ENCODE measurements around the gene ADPRS.
A peak's percentile ranks its signal among the peaks of the same experiment; 100 is the strongest.

The ADPRS gene

GRCh38 chr1:36132029-36132428, 43.3 kb downstream of the ADPRS start:
- H3K4me3 ChIP-seq (ENCODE audit: low read length) = no peak overlapping the region
- no peak for DNase-seq (ENCODE audit: low read depth)
- TF ChIP-seq, protein P1, sequence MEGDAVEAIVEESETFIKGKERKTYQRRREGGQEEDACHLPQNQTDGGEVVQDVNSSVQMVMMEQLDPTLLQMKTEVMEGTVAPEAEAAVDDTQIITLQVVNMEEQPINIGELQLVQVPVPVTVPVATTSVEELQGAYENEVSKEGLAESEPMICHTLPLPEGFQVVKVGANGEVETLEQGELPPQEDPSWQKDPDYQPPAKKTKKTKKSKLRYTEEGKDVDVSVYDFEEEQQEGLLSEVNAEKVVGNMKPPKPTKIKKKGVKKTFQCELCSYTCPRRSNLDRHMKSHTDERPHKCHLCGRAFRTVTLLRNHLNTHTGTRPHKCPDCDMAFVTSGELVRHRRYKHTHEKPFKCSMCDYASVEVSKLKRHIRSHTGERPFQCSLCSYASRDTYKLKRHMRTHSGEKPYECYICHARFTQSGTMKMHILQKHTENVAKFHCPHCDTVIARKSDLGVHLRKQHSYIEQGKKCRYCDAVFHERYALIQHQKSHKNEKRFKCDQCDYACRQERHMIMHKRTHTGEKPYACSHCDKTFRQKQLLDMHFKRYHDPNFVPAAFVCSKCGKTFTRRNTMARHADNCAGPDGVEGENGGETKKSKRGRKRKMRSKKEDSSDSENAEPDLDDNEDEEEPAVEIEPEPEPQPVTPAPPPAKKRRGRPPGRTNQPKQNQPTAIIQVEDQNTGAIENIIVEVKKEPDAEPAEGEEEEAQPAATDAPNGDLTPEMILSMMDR (IDR thresholded peaks at IDR 0.05; ENCODE audit: insufficient read depth, low read depth, low read length, missing control alignments) = no peak

DNA sequence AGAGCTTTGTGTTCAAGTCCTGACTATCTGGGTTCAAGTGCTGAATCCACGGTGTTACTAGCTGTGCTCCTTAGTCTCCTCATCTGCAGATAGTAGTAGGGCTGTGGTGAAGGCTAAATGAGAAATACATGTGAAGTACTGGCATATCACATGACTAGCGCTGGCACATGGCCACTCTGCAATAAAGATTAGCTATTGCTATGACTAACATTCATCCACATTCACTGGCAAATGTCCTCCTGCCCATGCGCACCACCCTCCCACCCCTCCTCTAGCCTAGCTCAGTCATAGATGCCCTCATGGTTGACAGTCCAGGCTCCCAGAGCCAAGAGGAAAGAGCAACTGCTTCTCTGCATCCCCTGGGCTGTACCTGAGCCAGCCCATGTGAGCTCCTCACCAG, 44.8 kb downstream of the ADPRS start:
- no peak overlapping the region for H3K4me3 ChIP-seq (ENCODE audit: low read length)
- peak; percentile 85 for DNase-seq (ENCODE audit: low read depth)
- TF ChIP-seq, protein P1 (IDR thresholded peaks at IDR 0.05; ENCODE audit: insufficient read depth, low read depth, low read length, missing control alignments) = no peak

DNA sequence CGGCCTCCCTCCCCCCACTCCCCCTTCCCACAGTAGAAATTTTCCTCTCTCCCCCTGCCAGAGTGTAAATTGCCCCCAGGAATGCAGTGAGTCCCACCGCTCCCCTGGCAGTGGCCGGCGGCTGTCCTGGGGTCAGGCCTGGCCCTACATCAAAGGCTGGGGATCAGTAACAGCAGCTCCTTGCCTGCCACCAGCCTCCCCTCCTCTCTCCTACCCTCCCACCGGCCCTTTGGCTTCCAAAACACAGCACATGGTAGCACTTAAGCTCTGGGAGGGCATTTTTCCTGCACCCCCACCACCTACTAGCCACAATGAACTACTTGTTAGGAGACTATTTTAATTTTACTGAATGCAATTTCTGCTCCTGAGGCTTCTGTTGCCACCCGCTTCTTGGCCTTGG, 45.3 kb downstream of the ADPRS start:
- H3K4me3 ChIP-seq (ENCODE audit: low read length) = no peak overlapping the region
- DNase-seq (ENCODE audit: low read depth) = no peak

GRCh38 chr1:36134505-36135329, 46.0 kb downstream of the ADPRS start:
- H3K4me3 ChIP-seq (ENCODE audit: low read length) = no peak overlapping the region
- TF ChIP-seq, protein P1 (IDR thresholded peaks at IDR 0.05; ENCODE audit: insufficient read depth, low read depth, low read length, missing control alignments) = peak; percentile 36
- DNase-seq (ENCODE audit: low read depth) = peak; percentile 95

More for the DNA sequence above, 45.3 kb downstream of the ADPRS start:
- TF ChIP-seq, protein P1 (IDR thresholded peaks at IDR 0.05; ENCODE audit: insufficient read depth, low read depth, low read length, missing control alignments) = no peak

- TF ChIP-seq, protein P1 (IDR thresholded peaks at IDR 0.05; ENCODE audit: insufficient read depth, low read depth, low read length, missing control alignments) = no peak
- no peak for DNase-seq (ENCODE audit: low read depth)
These were observed 46.6 kb downstream of the ADPRS start for GRCh38 chr1:36135330-36135667.

DNA sequence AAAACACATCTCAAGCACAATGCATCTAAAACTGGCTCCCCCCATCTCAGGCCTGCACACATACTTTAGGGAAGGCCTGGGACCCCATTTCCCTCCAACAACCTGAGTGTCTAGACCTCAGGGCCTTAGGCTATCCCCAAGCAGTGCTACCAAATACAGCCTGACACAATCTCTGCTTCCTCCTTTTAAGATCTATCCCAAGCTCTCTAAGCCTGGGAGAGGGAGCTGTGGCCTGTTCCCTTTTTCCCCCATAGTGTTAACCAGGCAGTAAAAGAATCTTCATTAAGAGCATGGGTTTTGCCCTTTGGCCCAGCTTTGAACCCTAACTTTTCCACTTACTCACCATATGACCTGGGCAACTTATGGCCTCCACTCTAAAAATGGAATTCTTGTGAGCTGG, 47.1 kb downstream of the ADPRS start:
- DNase-seq (ENCODE audit: low read depth) = no peak
- H3K4me3 ChIP-seq (ENCODE audit: low read length) = no peak overlapping the region
- TF ChIP-seq, protein P1 (IDR thresholded peaks at IDR 0.05; ENCODE audit: insufficient read depth, low read depth, low read length, missing control alignments) = no peak

More at GRCh38 chr1:36135330-36135667, 46.6 kb downstream of the ADPRS start:
- H3K4me3 ChIP-seq (ENCODE audit: low read length) = no peak overlapping the region

DNA sequence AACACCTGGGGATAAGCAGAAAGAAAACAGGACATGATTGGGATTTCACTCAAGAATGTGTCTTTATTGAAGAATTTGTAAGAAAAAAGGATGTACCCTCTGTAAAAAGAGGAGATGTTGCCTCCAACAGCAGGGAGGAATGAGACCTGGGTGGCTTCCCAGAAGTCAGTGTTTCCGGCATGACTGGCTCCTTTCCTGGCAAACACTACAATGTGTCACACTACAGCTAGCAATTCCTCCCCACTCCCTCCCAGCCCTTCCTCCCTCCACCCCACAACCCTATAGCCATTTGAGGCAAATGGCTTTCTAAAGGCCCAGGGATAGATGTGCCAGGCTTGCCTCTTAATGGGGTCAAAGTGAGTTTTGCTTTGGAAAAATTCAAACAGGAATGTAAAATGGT, 47.8 kb downstream of the ADPRS start:
- TF ChIP-seq, protein P1 (IDR thresholded peaks at IDR 0.05; ENCODE audit: insufficient read depth, low read depth, low read length, missing control alignments) = no peak
- DNase-seq (ENCODE audit: low read depth) = peak; percentile 86

More for the DNA sequence above, 47.8 kb downstream of the ADPRS start:
- H3K4me3 ChIP-seq (ENCODE audit: low read length) = no peak overlapping the region

Measured in epithelial cell of esophagus (primary cell).